Measurements from ENCODE around the gene MCTP1.
A peak's percentile ranks its signal among the peaks of the same experiment; 100 is the strongest.

Gene MCTP1

DNA sequence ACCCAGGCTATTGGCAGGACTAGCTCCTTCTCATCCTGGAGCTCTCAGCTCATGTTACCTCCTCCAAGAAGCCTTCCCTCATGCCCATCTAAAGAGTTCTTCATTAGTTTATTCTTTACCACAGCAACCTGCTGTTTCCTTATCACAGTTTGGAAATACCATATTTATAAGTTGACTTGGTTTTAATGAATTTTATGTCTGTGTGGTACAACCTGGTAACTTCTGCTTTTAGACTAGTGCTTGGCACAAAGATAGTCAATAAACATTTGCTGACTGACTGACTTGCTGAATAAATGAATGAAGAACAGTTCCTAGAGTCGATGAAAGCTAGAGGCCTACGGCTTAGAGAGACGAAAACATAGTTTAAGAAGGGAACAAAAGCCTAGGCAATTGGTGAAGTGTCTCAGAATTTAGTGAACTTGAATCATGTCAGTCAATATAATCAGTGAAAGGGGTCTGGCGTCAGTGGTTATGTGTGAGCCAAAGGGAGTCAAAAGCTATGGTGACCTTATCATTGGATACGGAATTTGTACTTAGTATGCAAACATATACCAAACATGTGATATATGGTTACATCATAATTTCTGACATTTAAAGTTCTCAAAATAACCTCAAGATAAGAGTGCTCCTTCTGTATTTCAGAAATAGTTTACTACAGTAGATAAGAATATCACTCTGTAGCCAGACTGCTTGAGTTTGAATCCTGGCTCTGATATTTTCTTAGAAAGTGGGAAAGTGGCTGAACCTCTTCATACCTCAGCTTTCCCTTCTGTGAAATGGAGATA, 239.5 kb downstream of the MCTP1 start:
- no CpG with 5 or more reads among the region's 5 CpGs for WGBS (ENCODE audit: extremely low coverage, insufficient coverage, low lambda C conversion rate)
- Histone ChIP-seq H3K18ac (ENCODE audit: low read length) (no peak overlapping the region), H4K5ac (ENCODE audit: low read length) (no peak overlapping the region), H4K8ac (ENCODE audit: low read depth, low read length) (no peak overlapping the region), H3K4me1 (ENCODE audit: control insufficient read depth, low read depth, low read length) (no peaks in the 10 kb centered on the region), H3K4ac (ENCODE audit: low read depth, low read length) (no peak overlapping the region), H3K4me2 (ENCODE audit: low read length) (no peak overlapping the region), H3K23ac (ENCODE audit: low read length) (no peak overlapping the region), H3K4me3 (ENCODE audit: low read length) (no peak overlapping the region), H3K9ac (ENCODE audit: low read length) (no peak overlapping the region), H2AK5ac (ENCODE audit: low read length) (no peak overlapping the region), H3K79me1 (ENCODE audit: low read length) (no peaks in the 10 kb centered on the region), H3K27ac (ENCODE audit: low read depth, low read length) (no peak overlapping the region), H2BK120ac (ENCODE audit: low read depth, low read length) (no peak overlapping the region), H2BK15ac (replicated peaks; ENCODE audit: low read depth) (no peak overlapping the region), H3K36me3 (ENCODE audit: control insufficient read depth, insufficient read depth, low read length) (no peaks in the 10 kb centered on the region), H3K27me3 (ENCODE audit: insufficient read depth, low read length, poor library complexity) (no peaks in the 10 kb centered on the region), H2BK5ac (ENCODE audit: low read length) (no peak overlapping the region), H3K79me2 (ENCODE audit: control insufficient read depth, insufficient read depth, low read length) (no peaks in the 10 kb centered on the region), H3K56ac (ENCODE audit: low read length) (no peak overlapping the region)
- no peak for DNase-seq

GRCh38 chr5:95044096-95044495, 240.8 kb downstream of the MCTP1 start:
- no peak overlapping the region for H2AK5ac ChIP-seq (ENCODE audit: low read length)
- WGBS (ENCODE audit: extremely low coverage, insufficient coverage, low lambda C conversion rate): no CpG with 5 or more reads among the region's 2 CpGs

DNA sequence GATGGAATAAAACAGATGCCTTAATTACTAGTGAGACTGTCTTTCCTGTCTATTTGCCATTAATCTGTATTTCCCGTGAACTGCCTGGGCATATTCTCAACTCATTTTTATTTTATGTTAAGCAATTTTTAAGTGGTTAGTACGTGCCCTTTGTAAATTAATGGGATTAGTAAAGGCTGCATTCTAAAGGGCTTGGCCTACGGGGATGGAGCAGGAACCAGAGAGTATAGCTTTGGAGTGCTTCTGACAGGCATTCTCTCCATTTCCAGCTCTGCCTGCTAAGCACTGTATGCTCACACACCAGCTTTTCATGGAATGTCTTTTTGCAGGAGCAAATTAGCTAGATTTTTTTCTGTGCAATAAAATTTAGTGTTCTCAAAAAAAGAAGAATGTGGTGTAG, 241.2 kb downstream of the MCTP1 start:
- H3K4me1 ChIP-seq (ENCODE audit: control insufficient read depth, low read depth, low read length): no peaks in the 10 kb centered on the region
- no peak overlapping the region for H2BK120ac ChIP-seq (ENCODE audit: low read depth, low read length)
- H3K23ac ChIP-seq (ENCODE audit: low read length): no peak overlapping the region
- no peak overlapping the region for H4K5ac ChIP-seq (ENCODE audit: low read length)
- no peaks in the 10 kb centered on the region for H3K36me3 ChIP-seq (ENCODE audit: control insufficient read depth, insufficient read depth, low read length)
- H3K27me3 ChIP-seq (ENCODE audit: insufficient read depth, low read length, poor library complexity): no peaks in the 10 kb centered on the region
- no peak overlapping the region for H2AK5ac ChIP-seq (ENCODE audit: low read length)
- H2BK15ac ChIP-seq (replicated peaks; ENCODE audit: low read depth): no peak overlapping the region
- H3K4ac ChIP-seq (ENCODE audit: low read depth, low read length): no peak overlapping the region
- no peak overlapping the region for H2BK5ac ChIP-seq (ENCODE audit: low read length)
- no peak overlapping the region for H3K27ac ChIP-seq (ENCODE audit: low read depth, low read length)
- no peak overlapping the region for H3K56ac ChIP-seq (ENCODE audit: low read length)
- no peaks in the 10 kb centered on the region for H3K79me1 ChIP-seq (ENCODE audit: low read length)
- no peak overlapping the region for H3K9ac ChIP-seq (ENCODE audit: low read length)
- H3K4me3 ChIP-seq (ENCODE audit: low read length): no peak overlapping the region
- no peaks in the 10 kb centered on the region for H3K79me2 ChIP-seq (ENCODE audit: control insufficient read depth, insufficient read depth, low read length)
- WGBS (ENCODE audit: extremely low coverage, insufficient coverage, low lambda C conversion rate): no CpG with 5 or more reads among the region's 3 CpGs
- no peak overlapping the region for H4K8ac ChIP-seq (ENCODE audit: low read depth, low read length)
- H3K18ac ChIP-seq (ENCODE audit: low read length): no peak overlapping the region
- no peak for DNase-seq
- no peak overlapping the region for H3K4me2 ChIP-seq (ENCODE audit: low read length)

More at GRCh38 chr5:95044096-95044495, 240.8 kb downstream of the MCTP1 start:
- Histone ChIP-seq H4K8ac (ENCODE audit: low read depth, low read length) (no peak overlapping the region), H3K4ac (ENCODE audit: low read depth, low read length) (no peak overlapping the region), H3K18ac (ENCODE audit: low read length) (no peak overlapping the region), H3K9ac (ENCODE audit: low read length) (no peak overlapping the region), H3K36me3 (ENCODE audit: control insufficient read depth, insufficient read depth, low read length) (no peaks in the 10 kb centered on the region), H3K4me2 (ENCODE audit: low read length) (no peak overlapping the region), H3K27ac (ENCODE audit: low read depth, low read length) (no peak overlapping the region), H3K27me3 (ENCODE audit: insufficient read depth, low read length, poor library complexity) (no peaks in the 10 kb centered on the region), H3K4me3 (ENCODE audit: low read length) (no peak overlapping the region), H2BK5ac (ENCODE audit: low read length) (no peak overlapping the region), H3K4me1 (ENCODE audit: control insufficient read depth, low read depth, low read length) (no peaks in the 10 kb centered on the region), H3K79me2 (ENCODE audit: control insufficient read depth, insufficient read depth, low read length) (no peaks in the 10 kb centered on the region), H3K23ac (ENCODE audit: low read length) (no peak overlapping the region), H3K56ac (ENCODE audit: low read length) (no peak overlapping the region), H2BK15ac (replicated peaks; ENCODE audit: low read depth) (no peak overlapping the region), H3K79me1 (ENCODE audit: low read length) (no peaks in the 10 kb centered on the region), H4K5ac (ENCODE audit: low read length) (no peak overlapping the region), H2BK120ac (ENCODE audit: low read depth, low read length) (no peak overlapping the region)
- no peak for DNase-seq

- H3K23ac ChIP-seq (ENCODE audit: low read length): no peak overlapping the region
- H3K4me3 ChIP-seq (ENCODE audit: low read length): no peak overlapping the region
- peak; percentile 14 for DNase-seq
- no peak overlapping the region for H4K5ac ChIP-seq (ENCODE audit: low read length)
- no peak overlapping the region for H3K4me2 ChIP-seq (ENCODE audit: low read length)
- no peak overlapping the region for H3K56ac ChIP-seq (ENCODE audit: low read length)
- no peak overlapping the region for H3K27ac ChIP-seq (ENCODE audit: low read depth, low read length)
- no peaks in the 10 kb centered on the region for H3K4me1 ChIP-seq (ENCODE audit: control insufficient read depth, low read depth, low read length)
- H3K79me2 ChIP-seq (ENCODE audit: control insufficient read depth, insufficient read depth, low read length): no peaks in the 10 kb centered on the region
- no peak overlapping the region for H3K18ac ChIP-seq (ENCODE audit: low read length)
- H2AK5ac ChIP-seq (ENCODE audit: low read length): no peak overlapping the region
- no peak overlapping the region for H3K9ac ChIP-seq (ENCODE audit: low read length)
- no peak overlapping the region for H2BK15ac ChIP-seq (replicated peaks; ENCODE audit: low read depth)
- no peak overlapping the region for H3K4ac ChIP-seq (ENCODE audit: low read depth, low read length)
- no peaks in the 10 kb centered on the region for H3K79me1 ChIP-seq (ENCODE audit: low read length)
- H3K36me3 ChIP-seq (ENCODE audit: control insufficient read depth, insufficient read depth, low read length): no peaks in the 10 kb centered on the region
- H3K27me3 ChIP-seq (ENCODE audit: insufficient read depth, low read length, poor library complexity): no peaks in the 10 kb centered on the region
- no peak overlapping the region for H2BK120ac ChIP-seq (ENCODE audit: low read depth, low read length)
- H4K8ac ChIP-seq (ENCODE audit: low read depth, low read length): no peak overlapping the region
- H2BK5ac ChIP-seq (ENCODE audit: low read length): no peak overlapping the region
Observed at GRCh38 chr5:95043234-95043633, 241.7 kb downstream of the MCTP1 start.

DNA sequence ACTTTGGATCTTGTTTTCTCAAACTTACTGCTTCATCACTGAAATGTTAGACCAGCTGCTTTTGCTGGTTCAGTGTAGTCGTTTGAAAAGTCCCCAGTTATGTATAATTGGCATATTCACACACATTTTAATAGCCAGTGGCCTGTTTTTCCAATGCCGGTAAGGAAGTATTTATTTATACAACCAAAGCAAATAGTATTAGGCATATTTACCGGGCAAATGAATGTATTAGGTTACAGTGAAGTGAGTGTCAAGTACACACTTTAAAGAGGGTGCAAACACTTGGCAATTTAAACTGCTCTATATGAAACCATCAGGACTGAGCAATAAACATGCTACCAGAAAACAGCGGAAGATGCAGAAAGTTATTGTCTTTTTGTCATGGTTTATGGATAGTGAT, 242.9 kb downstream of the MCTP1 start:
- Histone ChIP-seq H3K36me3 (ENCODE audit: control insufficient read depth, insufficient read depth, low read length) (no peaks in the 10 kb centered on the region), H3K4me2 (ENCODE audit: low read length) (no peak overlapping the region), H2BK5ac (ENCODE audit: low read length) (no peak overlapping the region), H3K79me1 (ENCODE audit: low read length) (no peaks in the 10 kb centered on the region), H3K23ac (ENCODE audit: low read length) (no peak overlapping the region), H3K4me1 (ENCODE audit: control insufficient read depth, low read depth, low read length) (no peaks in the 10 kb centered on the region), H4K8ac (ENCODE audit: low read depth, low read length) (no peak overlapping the region), H3K56ac (ENCODE audit: low read length) (no peak overlapping the region), H3K18ac (ENCODE audit: low read length) (no peak overlapping the region), H3K4me3 (ENCODE audit: low read length) (no peak overlapping the region), H2AK5ac (ENCODE audit: low read length) (no peak overlapping the region), H4K5ac (ENCODE audit: low read length) (no peak overlapping the region), H2BK15ac (replicated peaks; ENCODE audit: low read depth) (no peak overlapping the region), H3K79me2 (ENCODE audit: control insufficient read depth, insufficient read depth, low read length) (no peaks in the 10 kb centered on the region), H2BK120ac (ENCODE audit: low read depth, low read length) (no peak overlapping the region), H3K4ac (ENCODE audit: low read depth, low read length) (no peak overlapping the region), H3K27me3 (ENCODE audit: insufficient read depth, low read length, poor library complexity) (no peaks in the 10 kb centered on the region), H3K27ac (ENCODE audit: low read depth, low read length) (no peak overlapping the region), H3K9ac (ENCODE audit: low read length) (no peak overlapping the region)
- WGBS (ENCODE audit: extremely low coverage, insufficient coverage, low lambda C conversion rate): no CpG with 5 or more reads among the region's 4 CpGs
- DNase-seq: no peak

Data from mesendoderm (in vitro differentiated cells).